ENCODE data around the gene SSH2. TPM values are rescaled to one million over a fixed set of nuclear protein-coding genes. Genes with fewer than 3 reads are reported as not detected.

The SSH2 gene
- total RNA-seq, 1 experiment from 2014 or later = 22.9 TPM

- Mint-ChIP-seq H3K27ac (ENCODE audit: unreplicated experiment) (no peak overlapping the region), H3K4me1 (ENCODE audit: low read depth, unreplicated experiment) (no peaks in the 10 kb centered on the region), H3K4me3 (ENCODE audit: low read depth, unreplicated experiment) (no peak overlapping the region), H3K27me3 (ENCODE audit: unreplicated experiment) (no peaks in the 10 kb centered on the region), H3K9me3 (ENCODE audit: low read depth, unreplicated experiment) (no peaks in the 10 kb centered on the region), H3K36me3 (ENCODE audit: insufficient read depth, unreplicated experiment) (no peaks in the 10 kb centered on the region)
- no TSS peak for BruUV-seq (replicated peaks)
- intact Hi-C loops (cut with micrococcal nuclease; ENCODE audit: unreplicated experiment) = no loop called here
- no peak for TF ChIP-seq CTCF (IDR thresholded peaks at IDR 0.05; ENCODE audit: unreplicated experiment)
- CTCF ChIA-PET = no interaction called here
- no peak for DNase-seq
Observed at GRCh38 chr17:29674281-29674680, 255.7 kb downstream of the SSH2 start.

- BruUV-seq (replicated peaks) = no TSS peak
- intact Hi-C loops (cut with micrococcal nuclease; ENCODE audit: unreplicated experiment) = no loop called here
- CTCF ChIA-PET = no interaction called here
- H3K27ac Mint-ChIP-seq (ENCODE audit: unreplicated experiment) = no peak overlapping the region
- H3K9me3 Mint-ChIP-seq (ENCODE audit: low read depth, unreplicated experiment) = no peaks in the 10 kb centered on the region
- H3K4me1 Mint-ChIP-seq (ENCODE audit: low read depth, unreplicated experiment) = no peaks in the 10 kb centered on the region
- no peak for TF ChIP-seq CTCF (IDR thresholded peaks at IDR 0.05; ENCODE audit: unreplicated experiment)
- no peak for DNase-seq
- H3K4me3 Mint-ChIP-seq (ENCODE audit: low read depth, unreplicated experiment) = no peak overlapping the region
- H3K27me3 Mint-ChIP-seq (ENCODE audit: unreplicated experiment) = no peaks in the 10 kb centered on the region
- no peaks in the 10 kb centered on the region for H3K36me3 Mint-ChIP-seq (ENCODE audit: insufficient read depth, unreplicated experiment)
Observed at GRCh38 chr17:29671661-29672060, 258.4 kb downstream of the SSH2 start.

- Mint-ChIP-seq H3K27me3 (ENCODE audit: unreplicated experiment) (no peaks in the 10 kb centered on the region), H3K36me3 (ENCODE audit: insufficient read depth, unreplicated experiment) (no peaks in the 10 kb centered on the region), H3K4me3 (ENCODE audit: low read depth, unreplicated experiment) (no peak overlapping the region), H3K9me3 (ENCODE audit: low read depth, unreplicated experiment) (no peaks in the 10 kb centered on the region), H3K4me1 (ENCODE audit: low read depth, unreplicated experiment) (peaks cover 15% of the 10 kb centered on the region), H3K27ac (ENCODE audit: unreplicated experiment) (no peak overlapping the region)
- no TSS peak for BruUV-seq (replicated peaks)
- TF ChIP-seq CTCF (IDR thresholded peaks at IDR 0.05; ENCODE audit: unreplicated experiment) = no peak
- intact Hi-C loops (cut with micrococcal nuclease; ENCODE audit: unreplicated experiment) = no loop called here
- no peak for DNase-seq
- CTCF ChIA-PET = no interaction called here
Observed at GRCh38 chr17:29669266-29669665, 260.8 kb downstream of the SSH2 start.

- no peak for TF ChIP-seq CTCF (IDR thresholded peaks at IDR 0.05; ENCODE audit: unreplicated experiment)
- no peaks in the 10 kb centered on the region for H3K9me3 Mint-ChIP-seq (ENCODE audit: low read depth, unreplicated experiment)
- no peak overlapping the region for H3K4me3 Mint-ChIP-seq (ENCODE audit: low read depth, unreplicated experiment)
- H3K27ac Mint-ChIP-seq (ENCODE audit: unreplicated experiment) = no peak overlapping the region
- no peak for DNase-seq
- H3K36me3 Mint-ChIP-seq (ENCODE audit: insufficient read depth, unreplicated experiment) = no peaks in the 10 kb centered on the region
- peaks cover 20% of the 10 kb centered on the region for H3K4me1 Mint-ChIP-seq (ENCODE audit: low read depth, unreplicated experiment)
- no peaks in the 10 kb centered on the region for H3K27me3 Mint-ChIP-seq (ENCODE audit: unreplicated experiment)
- no TSS peak for BruUV-seq (replicated peaks)
- CTCF ChIA-PET = no interaction called here
- intact Hi-C loops (cut with micrococcal nuclease; ENCODE audit: unreplicated experiment) = no loop called here
Observed at GRCh38 chr17:29667969-29668368, 262.1 kb downstream of the SSH2 start.

GRCh38 chr17:29665481-29665810 lies 264.6 kb downstream of the SSH2 start:
- DNase-seq = no peak
- intact Hi-C loops (cut with micrococcal nuclease; ENCODE audit: unreplicated experiment) = no loop called here
- Mint-ChIP-seq H3K9me3 (ENCODE audit: low read depth, unreplicated experiment) (no peaks in the 10 kb centered on the region), H3K27ac (ENCODE audit: unreplicated experiment) (peak overlapping the region; percentile 72), H3K4me1 (ENCODE audit: low read depth, unreplicated experiment) (peaks cover 24% of the 10 kb centered on the region), H3K27me3 (ENCODE audit: unreplicated experiment) (no peaks in the 10 kb centered on the region), H3K4me3 (ENCODE audit: low read depth, unreplicated experiment) (no peak overlapping the region), H3K36me3 (ENCODE audit: insufficient read depth, unreplicated experiment) (no peaks in the 10 kb centered on the region)
- CTCF ChIA-PET = interaction anchor here (0.9 to 1.7 kb wide), 5 partner anchors 15 to 113 kb away, joined by 3 to 6 read pairs (median 3); no protein-coding TSS in a partner anchor
- no peak for TF ChIP-seq CTCF (IDR thresholded peaks at IDR 0.05; ENCODE audit: unreplicated experiment)
- no TSS peak for BruUV-seq (replicated peaks)

Measured in Calu3 (cell line).